ENCODE data around the gene KCNMA1.

- TF ChIP-seq CTCF (conservative IDR thresholded peaks at IDR 0.05) (no peak), EZH2 (IDR thresholded peaks at IDR 0.05; ENCODE audit: low read depth) (no peak)
These were observed 165.5 kb downstream of the KCNMA1 start for GRCh38 chr10:77472146-77472545.

Measured in PC-9 (cell line).